Measurements from ENCODE around the gene NUAK2.

NUAK2 gene

DNA sequence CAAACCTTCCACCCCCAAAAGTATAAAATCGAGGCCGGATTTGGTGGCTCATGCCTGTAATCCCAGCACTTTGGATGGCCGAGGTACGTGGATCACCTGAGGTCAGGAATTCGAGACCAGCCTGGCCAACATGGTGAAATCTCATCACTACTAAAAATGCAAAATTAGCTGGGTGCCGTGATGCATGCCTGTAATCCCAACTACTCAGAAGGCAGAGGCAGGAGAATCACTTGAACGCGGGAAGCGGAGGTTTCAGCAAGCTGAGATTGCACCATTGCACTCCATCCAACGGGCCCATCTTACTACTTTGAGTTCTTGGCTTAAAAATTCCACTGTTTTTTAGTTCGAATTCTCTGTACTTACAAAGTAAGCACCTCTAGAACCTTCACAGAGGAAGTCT is 24.2 kb upstream of the NUAK2 start:
- DNase-seq = no peak

DNA sequence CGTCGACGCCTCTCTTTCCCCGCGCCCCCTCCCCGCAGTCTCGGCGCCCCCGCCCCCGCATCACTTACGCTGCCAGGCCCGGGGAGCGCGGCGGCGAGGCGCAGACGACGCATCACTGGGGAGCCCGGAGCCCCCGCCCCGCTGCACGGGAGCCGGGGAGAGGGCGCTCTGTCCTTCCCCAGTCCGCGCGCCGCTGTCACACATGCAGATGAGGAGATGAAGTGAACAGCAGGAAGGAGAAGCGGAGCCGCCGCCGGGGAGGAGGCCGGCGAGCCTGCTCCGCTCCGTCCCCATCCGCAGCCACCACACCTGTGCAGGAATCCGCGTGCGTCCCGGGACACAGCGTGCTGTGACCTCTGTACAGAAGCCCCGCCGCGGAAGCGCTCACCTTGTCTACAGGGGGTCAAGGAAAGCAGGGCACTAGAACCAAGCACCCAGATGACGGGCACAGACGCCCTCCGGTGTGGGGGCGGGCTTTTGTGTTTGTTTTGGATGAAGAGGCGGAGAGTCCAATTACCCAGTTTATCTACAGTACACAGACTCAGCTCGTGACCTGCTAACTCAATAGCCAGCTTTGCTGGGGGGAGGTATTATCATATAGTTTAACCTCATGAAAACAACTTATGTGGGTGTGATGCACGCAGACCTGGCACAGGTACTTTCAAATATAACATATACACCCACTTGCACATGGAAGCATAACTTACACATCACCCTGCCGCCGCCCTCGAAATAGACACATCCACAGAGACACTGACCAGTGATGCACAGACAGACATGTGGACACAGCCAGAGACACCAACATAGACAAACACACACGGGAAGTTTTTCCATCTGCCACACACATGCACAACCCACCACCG is 22.8 kb upstream of the NUAK2 start:
- no peak for DNase-seq

DNA sequence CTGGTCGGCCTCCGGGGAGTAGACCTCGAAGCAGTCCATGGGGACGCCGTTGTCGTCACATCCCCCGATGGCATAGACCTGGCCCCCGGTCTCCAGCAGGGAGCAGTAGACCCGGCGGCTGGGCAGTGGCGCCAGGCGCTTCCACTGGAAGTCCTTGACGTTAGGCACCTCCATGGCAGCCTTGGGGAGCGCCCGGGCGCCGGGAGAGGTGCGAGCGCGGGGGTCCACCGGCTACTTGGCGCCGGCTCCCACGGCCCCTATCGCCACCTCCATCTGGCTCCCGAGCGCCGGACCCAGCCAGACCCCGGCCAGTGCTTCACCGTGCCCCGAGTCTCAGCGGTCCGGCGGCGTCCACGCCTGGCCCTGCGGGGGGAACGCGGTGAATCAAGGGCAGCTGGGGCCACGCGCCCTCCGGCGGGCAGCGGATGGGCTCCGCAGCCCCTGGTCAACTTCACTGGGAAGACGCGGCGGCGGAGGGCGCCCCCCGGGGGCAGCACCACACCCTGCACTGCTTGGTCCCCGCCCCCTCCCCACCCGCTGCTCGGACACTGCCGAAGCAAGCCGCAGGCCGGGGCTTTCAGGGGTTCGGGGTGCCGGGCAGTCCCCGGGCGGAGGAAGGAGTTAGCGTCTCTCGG is 22.0 kb upstream of the NUAK2 start:
- no peak for DNase-seq

DNA sequence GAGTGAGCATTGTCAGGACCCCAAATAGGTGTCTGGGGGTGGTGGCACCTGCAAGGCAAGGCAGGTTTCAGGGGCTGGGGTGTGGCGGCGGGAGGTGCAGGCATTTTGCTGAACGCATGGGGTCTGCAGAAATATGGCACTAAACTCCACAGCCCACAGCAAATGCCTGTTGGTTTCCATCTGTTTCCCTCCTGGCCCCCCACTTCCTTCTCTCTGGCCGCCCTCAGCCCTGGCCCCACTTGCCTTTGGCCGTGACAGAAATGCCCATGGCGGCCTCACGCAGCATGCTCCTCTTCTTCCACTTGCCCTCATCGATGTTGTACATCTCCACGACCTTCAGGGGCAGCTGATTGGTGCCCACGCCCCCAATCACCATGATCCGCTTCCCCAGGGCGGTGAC is 21.4 kb upstream of the NUAK2 start:
- DNase-seq = no peak

DNA sequence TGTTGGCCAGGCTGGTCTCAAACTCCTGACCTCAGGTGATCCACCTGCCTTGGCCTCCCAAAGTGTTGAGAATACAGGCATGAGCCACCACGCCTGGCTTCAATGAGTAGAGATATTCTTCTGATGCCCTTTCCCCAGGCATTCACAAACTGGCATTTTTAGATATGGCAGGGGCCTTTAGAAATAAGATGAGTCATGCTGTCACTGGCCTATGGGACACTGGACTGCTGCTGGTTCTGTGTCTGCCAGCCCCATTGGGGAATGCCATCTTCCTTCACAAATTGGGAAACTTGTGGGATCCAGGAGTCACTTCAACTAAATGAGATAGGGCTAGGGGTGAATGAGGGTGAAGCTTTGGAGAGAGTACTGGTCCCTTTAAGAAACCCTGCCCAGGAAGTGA is 19.1 kb upstream of the NUAK2 start:
- no peak for DNase-seq

DNA sequence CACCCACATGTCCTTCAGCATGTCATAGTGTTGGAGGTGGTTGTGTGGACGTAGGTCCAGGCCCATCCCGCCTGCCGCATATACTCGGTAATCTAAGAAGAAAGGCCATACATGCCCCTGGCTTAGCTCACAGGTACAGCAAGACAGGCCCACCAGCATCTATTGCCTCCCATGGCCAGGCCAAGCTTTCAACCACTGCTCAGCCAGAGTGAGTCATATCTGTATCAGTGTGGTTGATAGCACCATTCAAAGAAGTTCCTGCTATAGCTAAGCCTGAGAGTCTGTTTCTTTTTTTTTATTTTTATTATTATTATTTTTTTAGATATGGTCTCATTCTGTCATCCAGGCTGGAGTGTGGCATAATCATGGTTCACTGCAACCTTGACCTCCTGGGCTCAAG is 18.2 kb upstream of the NUAK2 start:
- peak; percentile 57 for DNase-seq

DNA sequence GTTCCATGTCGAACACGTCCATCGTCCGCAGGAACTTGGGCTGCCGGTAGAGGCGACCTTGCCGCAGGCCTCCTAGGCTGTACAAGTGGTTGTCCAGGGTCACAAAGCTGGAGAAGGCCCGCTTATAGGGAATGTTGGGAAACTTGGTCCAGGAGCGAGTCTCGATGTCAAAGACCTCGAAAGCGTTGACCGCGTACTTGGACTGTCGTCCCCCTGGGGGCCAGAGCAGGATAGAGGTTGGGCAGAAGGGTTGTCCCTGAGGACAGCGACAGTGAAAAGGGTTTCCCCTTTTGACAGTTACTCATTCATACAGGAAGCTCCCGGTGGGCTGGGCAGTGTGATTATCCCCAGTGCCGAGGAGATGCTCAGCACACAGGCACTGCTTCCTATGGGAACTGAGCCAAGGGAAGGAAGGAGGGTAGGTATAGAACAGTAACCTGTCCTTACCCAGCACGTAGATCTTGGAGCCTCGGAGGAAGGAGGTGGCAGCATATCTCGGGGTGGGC is 17.7 kb upstream of the NUAK2 start:
- no peak for DNase-seq

DNA sequence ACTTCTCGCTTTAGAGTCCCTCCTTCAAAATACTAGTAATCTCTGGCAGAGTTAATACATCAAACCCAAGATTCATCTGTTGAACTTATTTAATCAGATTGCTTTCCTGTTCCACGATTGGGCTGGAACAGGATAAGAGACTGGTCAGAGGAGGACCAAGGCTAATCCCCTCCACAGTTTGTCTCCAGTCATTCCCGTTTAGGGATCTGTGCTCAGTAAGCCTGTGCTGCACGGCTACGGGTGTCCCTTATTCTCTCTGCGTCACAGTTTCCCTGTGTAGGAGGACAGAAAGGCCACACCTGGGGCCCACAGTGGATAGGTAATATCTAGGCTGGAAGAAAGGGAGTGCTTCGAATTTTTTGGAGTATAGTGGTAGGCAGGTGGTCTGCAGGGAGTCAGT is 16.5 kb upstream of the NUAK2 start:
- no peak for DNase-seq

DNA sequence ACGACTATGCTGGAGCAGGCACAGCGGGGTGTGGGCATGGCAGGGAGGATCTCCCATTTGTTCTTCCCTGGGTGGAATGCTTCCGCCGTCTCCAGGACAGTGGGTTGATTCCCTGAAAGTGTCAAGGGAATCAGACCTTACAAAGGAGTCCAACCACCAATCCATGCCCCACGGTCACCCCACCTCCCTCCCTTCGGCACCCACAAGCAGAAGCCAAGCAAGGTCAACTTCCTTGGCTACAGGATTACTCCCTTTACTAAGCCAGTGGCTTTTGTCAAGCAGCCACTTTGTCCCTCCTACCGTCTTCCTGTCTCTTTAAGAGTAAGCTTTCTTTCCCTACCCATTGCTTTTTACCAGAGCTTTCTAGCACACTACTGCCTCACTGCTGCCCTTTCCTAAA is 15.9 kb upstream of the NUAK2 start:
- no peak for DNase-seq

DNA sequence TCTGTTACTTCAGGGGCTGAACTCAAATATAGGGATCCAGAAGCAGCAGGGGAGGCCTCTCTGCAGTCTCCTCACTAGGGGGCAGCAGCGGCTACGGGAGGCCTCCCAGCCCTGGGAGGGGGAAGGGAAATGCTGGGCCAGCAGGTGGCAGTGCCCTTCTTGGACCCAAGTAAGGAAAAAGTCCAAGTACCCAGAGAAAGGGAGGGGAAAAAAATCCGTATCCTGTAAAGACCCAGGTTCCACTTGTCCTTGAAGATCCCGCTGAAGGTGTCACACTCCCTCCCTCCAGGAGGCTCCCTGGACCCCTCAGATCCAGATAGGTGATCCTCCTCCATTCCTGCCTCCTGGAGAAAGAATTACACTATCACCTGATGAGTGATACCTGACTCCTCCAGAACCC is 14.1 kb upstream of the NUAK2 start:
- DNase-seq = peak; percentile 85

DNA sequence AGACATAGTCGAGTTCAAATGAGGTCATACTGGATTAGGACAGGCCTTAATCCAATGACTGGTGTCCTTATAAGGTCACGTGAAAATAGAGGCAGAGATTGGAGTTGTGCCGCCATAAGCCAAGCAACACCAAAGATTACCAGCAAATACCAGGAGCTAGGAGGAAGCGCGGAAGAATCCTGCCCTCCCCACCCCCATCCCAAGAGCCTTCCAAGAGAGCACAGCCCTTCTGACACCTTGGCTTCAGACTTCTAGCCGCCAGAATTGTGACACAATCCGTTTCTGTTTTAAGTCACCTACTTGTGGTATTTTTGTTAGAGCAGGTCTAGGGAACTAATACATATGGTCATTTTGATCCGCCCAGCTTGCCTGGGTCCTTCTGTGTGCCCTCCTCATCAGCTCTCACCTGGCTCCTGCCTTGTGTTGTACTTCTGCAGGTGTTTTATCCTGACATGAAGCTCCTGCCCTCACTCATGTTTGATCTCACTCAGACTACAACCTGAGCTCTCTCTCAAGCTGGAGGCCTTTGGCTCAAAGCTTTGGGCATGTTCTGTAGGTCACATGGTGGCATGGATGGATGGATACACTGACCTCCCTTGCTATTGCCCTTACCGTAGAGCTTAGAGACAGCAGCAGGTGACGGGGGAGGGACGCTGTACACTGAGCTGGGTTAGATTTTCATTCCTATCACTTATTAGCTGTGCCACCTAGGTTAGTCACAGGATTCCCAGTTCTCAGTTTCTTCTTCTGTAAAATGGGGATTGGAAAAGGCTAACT is 10.7 kb upstream of the NUAK2 start:
- DNase-seq = no peak

DNA sequence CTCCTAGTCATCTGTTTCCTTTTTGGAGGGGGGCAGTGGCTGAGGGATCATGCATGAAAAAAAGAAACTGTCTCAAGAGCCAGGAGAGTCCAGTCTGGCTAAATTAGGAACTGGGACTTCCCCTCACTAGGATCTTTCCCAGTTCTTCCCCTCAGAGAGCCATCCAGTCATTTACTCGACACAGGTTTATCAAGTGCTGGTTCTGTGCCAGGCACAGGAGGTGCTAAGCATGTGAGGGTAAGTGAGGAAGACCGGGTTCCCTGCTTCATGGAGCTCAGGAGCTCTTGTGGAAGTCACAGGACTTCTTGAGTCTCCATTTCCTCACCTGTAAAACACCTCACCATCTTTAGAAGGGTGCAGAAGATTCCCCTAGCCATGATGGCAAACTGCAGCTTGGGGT is 8.6 kb upstream of the NUAK2 start:
- DNase-seq = no peak

DNA sequence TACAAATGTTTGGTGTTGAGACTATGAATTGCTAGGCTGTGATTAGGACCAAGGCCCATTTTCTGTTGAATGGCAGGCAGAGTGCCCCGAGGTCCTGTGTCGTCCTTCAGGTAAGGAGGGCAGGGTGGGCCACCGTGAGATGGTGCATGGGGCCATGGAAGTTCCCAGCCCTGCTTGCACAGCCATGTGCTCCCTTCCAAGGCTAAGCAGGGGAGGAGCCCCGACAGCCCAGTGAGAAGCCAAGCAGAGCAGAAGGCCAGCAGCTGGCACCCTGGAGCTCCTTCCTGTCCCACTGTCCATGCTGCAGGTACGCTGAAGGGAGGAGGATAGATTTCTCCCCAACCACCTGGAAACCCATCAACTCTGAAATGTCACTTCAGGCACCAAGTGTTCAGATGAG is 8.2 kb upstream of the NUAK2 start:
- no peak for DNase-seq

DNA sequence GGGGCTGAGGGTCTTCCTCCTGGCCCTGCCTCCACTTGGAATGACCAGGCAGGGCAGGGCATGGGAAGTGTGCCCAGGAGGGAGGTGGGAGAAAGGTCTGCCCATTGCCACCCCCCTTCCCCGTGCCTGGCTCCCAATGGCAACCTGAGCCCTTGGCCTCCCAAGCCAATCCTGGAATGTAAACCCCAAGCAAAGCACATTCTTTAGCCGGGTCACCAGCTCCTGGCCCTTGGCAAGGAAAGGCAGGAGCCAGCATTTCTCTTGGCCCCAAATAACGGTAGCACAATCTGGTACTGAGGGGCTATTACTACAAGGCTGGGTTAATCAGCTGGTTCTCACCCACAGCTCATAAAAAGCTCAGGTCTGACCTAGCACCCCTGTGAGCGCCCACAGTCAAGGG is 6.9 kb upstream of the NUAK2 start:
- no peak for DNase-seq

DNA sequence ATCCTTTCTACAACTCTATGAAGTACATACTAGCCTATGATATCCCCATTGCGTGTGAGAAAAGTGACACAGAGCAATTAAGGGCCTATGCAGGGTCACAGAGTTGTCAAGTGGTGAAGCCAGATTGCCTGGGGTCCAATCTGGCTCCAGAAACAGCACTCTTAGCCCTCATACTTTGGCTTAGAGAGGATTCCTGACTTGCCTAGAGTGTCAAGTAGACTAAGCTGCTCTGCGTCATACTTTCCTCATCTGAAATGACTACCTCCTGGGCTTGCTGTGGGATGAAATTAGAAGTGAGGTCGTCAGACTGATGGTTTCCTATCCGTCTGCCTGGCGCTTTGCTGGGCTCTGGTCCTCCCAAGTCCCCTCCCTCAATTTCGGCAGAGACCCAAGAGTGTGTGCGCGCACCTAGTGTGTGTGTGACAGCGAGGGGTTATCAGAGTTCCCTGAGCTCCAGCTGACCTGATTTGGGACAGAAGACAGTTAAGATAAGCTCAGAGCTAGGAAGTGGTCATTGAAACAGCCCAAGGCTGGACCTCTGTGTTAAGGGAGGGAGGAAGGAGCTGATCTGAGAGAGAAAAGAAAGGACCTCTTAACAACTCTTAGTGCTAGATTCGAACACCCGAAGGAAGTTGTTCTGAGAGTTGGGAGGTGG is 5.4 kb upstream of the NUAK2 start:
- no peak for DNase-seq

DNA sequence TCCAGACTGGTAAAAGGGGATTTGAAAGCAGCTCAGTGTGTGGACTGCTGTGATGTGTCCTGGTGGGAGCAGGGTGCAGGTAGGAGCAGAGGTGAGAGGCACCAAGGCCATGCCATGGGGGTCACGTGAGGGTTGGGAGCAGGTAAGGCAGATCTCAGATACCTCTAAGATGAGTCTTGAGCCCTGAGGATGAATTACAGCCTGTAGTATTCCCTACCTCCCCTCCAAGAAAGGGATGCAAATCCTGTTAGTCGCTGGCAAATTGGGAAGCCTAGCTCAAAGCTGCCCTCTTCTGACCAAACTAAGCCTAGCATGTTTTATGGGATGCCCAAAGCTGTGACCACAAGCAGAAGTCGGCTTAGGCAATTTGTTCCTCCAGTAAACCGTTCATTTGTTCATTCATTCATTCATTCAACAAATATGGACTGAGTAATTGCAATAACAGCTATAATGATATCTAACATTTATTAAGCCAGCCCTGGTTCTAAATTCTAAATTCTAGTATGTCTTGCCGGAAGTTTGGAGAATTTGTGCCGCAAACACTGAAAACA is 3.9 kb upstream of the NUAK2 start:
- peak; percentile 62 for DNase-seq

DNA sequence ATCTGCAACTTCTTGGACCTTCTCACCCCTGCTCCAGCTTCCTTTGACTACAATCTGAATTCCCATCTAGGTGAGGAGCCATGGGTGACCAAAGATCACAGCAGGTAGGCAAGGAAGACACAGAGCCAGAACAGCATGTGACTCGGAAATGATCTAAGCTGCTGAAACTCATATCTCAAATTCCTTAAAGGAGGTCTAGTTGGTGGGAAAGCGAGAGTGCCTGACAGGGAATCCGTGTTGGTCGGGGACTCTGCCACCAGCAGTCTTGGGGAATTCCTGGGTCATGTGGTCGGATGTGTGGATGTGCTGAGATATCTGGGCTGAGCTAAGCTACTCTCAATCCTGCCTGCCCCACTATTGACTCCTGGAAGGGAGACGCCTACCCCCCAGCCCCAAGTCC is 3.2 kb upstream of the NUAK2 start:
- DNase-seq = no peak

DNA sequence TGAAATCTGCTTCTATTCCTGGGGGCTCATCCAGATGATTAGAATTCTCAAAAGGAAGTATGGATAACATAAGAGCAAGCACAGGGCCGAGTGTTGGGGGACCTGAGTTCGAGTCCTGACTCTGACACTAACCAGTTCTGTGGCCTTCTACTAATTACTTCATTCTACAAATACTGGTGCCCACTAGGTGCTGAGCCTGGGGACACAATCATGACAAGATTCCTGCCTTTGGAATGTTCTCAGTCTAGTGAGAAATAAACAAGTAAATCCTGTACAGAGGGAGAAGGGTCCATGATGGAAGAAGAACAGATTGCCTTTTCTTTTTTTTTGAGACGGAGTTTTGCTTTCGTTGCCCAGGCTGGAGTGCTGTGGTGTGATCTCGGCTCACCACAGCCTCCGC is 2.2 kb upstream of the NUAK2 start:
- DNase-seq = no peak

DNA sequence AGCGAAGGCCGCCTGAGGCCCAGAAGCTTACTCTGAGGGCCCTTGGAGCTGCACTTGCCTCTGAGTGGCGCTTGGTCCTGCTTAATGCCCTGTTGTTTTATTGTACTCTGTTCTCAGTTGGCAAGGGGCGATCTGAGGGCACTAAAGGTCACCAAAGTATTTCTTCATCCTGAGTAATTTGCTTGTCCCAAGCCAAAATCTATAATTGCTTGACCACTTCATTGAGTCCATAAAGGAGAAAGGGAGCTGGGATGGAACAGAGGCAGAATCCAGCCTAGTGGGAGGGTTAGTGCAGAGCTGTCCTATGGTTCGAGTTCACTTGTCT is 376 bp upstream of the NUAK2 start:
- DNase-seq = no peak

DNA sequence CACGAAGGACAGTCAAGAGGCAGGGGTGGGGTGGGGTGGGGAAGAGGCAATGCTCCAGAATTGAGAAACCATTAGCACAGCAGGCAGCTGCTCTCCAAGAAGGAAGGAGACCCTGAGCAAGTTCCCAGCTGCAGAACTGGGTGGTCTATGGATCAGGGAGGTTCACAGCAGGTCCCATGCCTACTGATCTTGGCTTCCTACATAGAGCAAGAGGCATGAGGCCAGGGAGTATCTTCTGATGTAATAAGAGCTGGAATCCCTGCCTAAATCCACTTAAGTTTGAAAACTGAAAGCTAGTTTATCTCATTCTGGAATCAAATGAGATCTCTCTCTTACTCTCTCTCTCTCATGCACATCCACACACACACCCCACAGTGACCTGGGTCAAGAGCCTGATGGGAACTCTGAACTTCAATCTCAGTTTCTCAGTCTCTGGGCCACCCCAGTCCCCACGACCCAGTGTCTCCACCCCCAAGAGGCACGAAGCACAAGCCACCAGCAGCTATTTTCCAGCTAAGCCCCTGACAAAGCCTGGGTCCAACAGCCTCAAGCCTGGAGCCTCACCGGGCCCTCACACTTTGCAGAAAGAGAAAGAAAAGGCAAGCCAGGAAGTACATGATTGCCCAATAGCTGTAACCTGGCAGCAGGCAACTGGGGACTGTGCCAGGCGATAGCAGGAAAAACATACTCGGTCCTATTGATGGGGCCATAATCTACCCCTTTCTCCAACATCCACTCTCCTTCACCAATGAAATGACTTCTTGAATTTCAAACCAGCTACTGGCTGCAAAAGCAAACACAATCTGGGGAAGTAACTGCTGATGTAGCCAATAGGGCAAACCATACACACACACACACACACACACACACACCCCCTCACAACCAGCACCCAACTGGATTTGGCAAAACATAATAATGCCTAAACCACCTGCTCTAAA is 2.2 kb downstream of the NUAK2 start:
- peak; percentile 35 for DNase-seq

DNA sequence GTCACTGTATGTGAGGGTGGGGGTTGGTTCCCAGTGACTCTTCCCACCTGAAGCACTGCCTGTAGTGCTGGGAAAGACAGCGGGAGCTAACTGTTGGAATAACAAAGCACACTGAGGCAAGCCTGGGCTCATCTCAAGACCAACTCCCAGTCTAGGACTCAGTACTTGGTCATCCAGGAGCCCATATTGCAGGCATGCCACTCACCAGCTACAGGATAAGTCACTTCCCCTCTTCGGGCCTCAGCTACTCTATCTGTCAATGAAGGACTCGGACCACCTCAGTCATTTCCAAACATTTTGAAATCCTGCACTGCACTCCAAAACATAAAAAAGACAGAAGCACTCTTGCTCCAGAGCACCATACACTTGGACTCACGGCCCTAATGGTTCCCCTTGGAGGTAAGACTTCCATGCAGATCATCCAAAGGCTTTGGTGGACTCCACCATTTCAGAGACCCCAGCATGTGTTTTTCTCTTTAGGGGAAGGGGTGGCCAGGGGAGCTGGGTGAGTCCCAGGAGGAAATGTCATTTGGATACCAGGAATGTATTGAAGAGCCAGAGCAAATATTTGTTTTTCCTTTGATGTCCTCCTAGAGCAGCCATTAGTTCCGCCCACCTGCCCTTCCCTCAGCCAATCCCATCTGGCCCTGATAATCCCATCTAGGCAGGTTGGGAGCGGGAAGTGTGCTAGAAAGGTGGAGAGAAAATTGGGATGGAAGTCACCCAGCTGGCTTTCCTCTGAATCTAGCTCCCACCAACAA is 3.1 kb downstream of the NUAK2 start:
- no peak for DNase-seq

All from activated CD4-positive, alpha-beta T cell treated with anti-CD3 and anti-CD28 coated beads, Interleukin-2, Interleukin-6, amounts not matched to agents 100 ng/mL and 50 ng/mL, durations not matched to agents 16 hours and 8 hours (primary cell).